Mesothelial cell of epicardium (in vitro differentiated cells): Measurements from ENCODE around the gene ME3. TPM values are rescaled to one million over a fixed set of nuclear protein-coding genes. Genes with fewer than 3 reads are reported as not detected.

ENCODE experiments used
- total RNA-seq: library from RNA; stranded (reverse); gene quantifications from 3 replicates; pipeline ENCODE4 v1.2.1, GENCODE V29; 2021

Gene ME3
- total RNA-seq, 1 donor from 2014 or later: 11.8 TPM

Other genes starting within 250 kb of the ME3 start
- 28.3 to 29.9 TPM (median 29.4 TPM) in 3 replicates for gene PRSS23, start 127.9 kb upstream of the ME3 start, total RNA-seq